DMS114 treated with DMSO at 0.1 percent for 48 hours (cell line): ENCODE data around the gene TRIM37.
"Not testable (repeated sequence)": the region's sequence is repeated elsewhere in the genome, so short reads cannot be mapped to it uniquely, and the experiment has no call there.

Experiments
- DNase-seq: peaks from one replicate; lab custom pipeline; 2025; ENCODE audit not compliant: unreplicated experiment; lab: John Stamatoyannopoulos, UW

Gene TRIM37

GRCh38 chr17:58995247-58995940 lies 111.3 kb downstream of the TRIM37 start:
- DNase-seq, result no peak

GRCh38 chr17:58993311-58993710 lies 113.4 kb downstream of the TRIM37 start:
- no peak for DNase-seq

GRCh38 chr17:58991718-58992331 lies 114.9 kb downstream of the TRIM37 start:
- no peak for DNase-seq

GRCh38 chr17:58989629-58990028 lies 117.1 kb downstream of the TRIM37 start:
- DNase-seq, result no peak

- DNase-seq, result no peak
These were observed 120.7 kb downstream of the TRIM37 start for GRCh38 chr17:58985971-58986370.

- DNase-seq, result no peak
These were observed 121.3 kb downstream of the TRIM37 start for GRCh38 chr17:58985367-58985766.

- DNase-seq, result no peak
These were observed 124.1 kb downstream of the TRIM37 start for GRCh38 chr17:58982626-58983025.

- no peak for DNase-seq
These were observed 125.8 kb downstream of the TRIM37 start for GRCh38 chr17:58980706-58981481.

GRCh38 chr17:58976541-58976940 lies 130.1 kb downstream of the TRIM37 start:
- DNase-seq, result no peak

- DNase-seq, result no peak
These were observed 132.3 kb downstream of the TRIM37 start for GRCh38 chr17:58974354-58974753.

- no peak for DNase-seq
These were observed 135.8 kb downstream of the TRIM37 start for GRCh38 chr17:58970609-58971450.

GRCh38 chr17:58969612-58970011 lies 137.1 kb downstream of the TRIM37 start:
- DNase-seq, result no peak

- no peak for DNase-seq
These were observed 137.5 kb downstream of the TRIM37 start for GRCh38 chr17:58969156-58969555.

- DNase-seq, result no peak
These were observed 138.1 kb downstream of the TRIM37 start for GRCh38 chr17:58968426-58969061.

GRCh38 chr17:58966208-58966607 lies 140.5 kb downstream of the TRIM37 start:
- no peak for DNase-seq

- no peak for DNase-seq
These were observed 141.5 kb downstream of the TRIM37 start for GRCh38 chr17:58965221-58965620.

GRCh38 chr17:58960068-58960467 lies 146.6 kb downstream of the TRIM37 start:
- peak; percentile 9 for DNase-seq

GRCh38 chr17:58957725-58958073 lies 149.0 kb downstream of the TRIM37 start:
- DNase-seq, result not testable (repeated sequence)

GRCh38 chr17:58956997-58957724 lies 149.5 kb downstream of the TRIM37 start:
- DNase-seq, result no peak

- not testable (repeated sequence) for DNase-seq
These were observed 152.3 kb downstream of the TRIM37 start for GRCh38 chr17:58954358-58954757.
